HUES6 (cell line): ENCODE data around the gene MPND.

Source experiments
- H3K27ac ChIP-seq: 2 replicates; pipeline ENCODE4 v1.7.0; 2013; ENCODE audit warnings: low read depth, mild to moderate bottlenecking, low read length, inconsistent platforms
- H3K27me3 ChIP-seq: 2 replicates; pipeline ENCODE4 v1.6.1; 2013; ENCODE audit warnings: low read length; ENCODE audit not compliant: control insufficient read depth, insufficient read depth
- H3K36me3 ChIP-seq: 2 replicates; pipeline ENCODE4 v1.6.1; 2013; ENCODE audit warnings: low read length; ENCODE audit not compliant: control insufficient read depth, insufficient read depth
- H3K4me1 ChIP-seq: 2 replicates; pipeline ENCODE4 v1.6.1; 2013; ENCODE audit warnings: low read length; ENCODE audit not compliant: control insufficient read depth, insufficient read depth
- H3K4me3 ChIP-seq: 2 replicates; pipeline ENCODE4 v1.5.1; 2013; ENCODE audit warnings: low read depth, low read length
- H3K9ac ChIP-seq: one replicate; pipeline ENCODE4 v1.6.1; 2013; ENCODE audit warnings: mild to moderate bottlenecking, low read length
- H3K9me3 ChIP-seq: 2 replicates; pipeline ENCODE4 v1.6.1; 2013; ENCODE audit warnings: low read depth, low read length; ENCODE audit not compliant: control insufficient read depth, insufficient read depth

The MPND gene

GRCh38 chr19:4369109-4369887 lies 25.9 kb downstream of the MPND start:
- peaks cover 16% of the 10 kb centered on the region for H3K36me3 ChIP-seq
- H3K9ac ChIP-seq = peak overlapping the region; percentile 39
- H3K27me3 ChIP-seq = no peaks in the 10 kb centered on the region
- peak overlapping the region; percentile 29; the same call in 1 of the 2 replicates for H3K27ac ChIP-seq
- no peak overlapping the region for H3K4me3 ChIP-seq
- peaks cover 28% of the 10 kb centered on the region for H3K4me1 ChIP-seq
- no peaks in the 10 kb centered on the region for H3K9me3 ChIP-seq

- H3K27ac ChIP-seq = no peak overlapping the region; the same call in 1 of the 2 replicates
- peak overlapping the region; percentile 39 for H3K9ac ChIP-seq
- H3K9me3 ChIP-seq = no peaks in the 10 kb centered on the region
- H3K36me3 ChIP-seq = peaks cover 15% of the 10 kb centered on the region
- H3K4me3 ChIP-seq = no peak overlapping the region
- H3K4me1 ChIP-seq = peaks cover 34% of the 10 kb centered on the region
- no peaks in the 10 kb centered on the region for H3K27me3 ChIP-seq
Measured at GRCh38 chr19:4369888-4370260, 26.5 kb downstream of the MPND start.

- Histone ChIP-seq H3K4me1 (peaks cover 41% of the 10 kb centered on the region), H3K9me3 (no peaks in the 10 kb centered on the region), H3K27me3 (no peaks in the 10 kb centered on the region), H3K27ac (no peak overlapping the region), H3K9ac (no peak overlapping the region), H3K4me3 (no peak overlapping the region), H3K36me3 (peaks cover 8% of the 10 kb centered on the region)
Measured at GRCh38 chr19:4370418-4371041, 27.2 kb downstream of the MPND start.

- Histone ChIP-seq H3K36me3 (no peaks in the 10 kb centered on the region; the same call in 1 of the 2 replicates), H3K9me3 (no peaks in the 10 kb centered on the region), H3K9ac (no peak overlapping the region), H3K27me3 (no peaks in the 10 kb centered on the region), H3K27ac (no peak overlapping the region), H3K4me1 (peaks cover 50% of the 10 kb centered on the region), H3K4me3 (no peak overlapping the region)
Measured at GRCh38 chr19:4371247-4372164, 28.1 kb downstream of the MPND start.

DNA sequence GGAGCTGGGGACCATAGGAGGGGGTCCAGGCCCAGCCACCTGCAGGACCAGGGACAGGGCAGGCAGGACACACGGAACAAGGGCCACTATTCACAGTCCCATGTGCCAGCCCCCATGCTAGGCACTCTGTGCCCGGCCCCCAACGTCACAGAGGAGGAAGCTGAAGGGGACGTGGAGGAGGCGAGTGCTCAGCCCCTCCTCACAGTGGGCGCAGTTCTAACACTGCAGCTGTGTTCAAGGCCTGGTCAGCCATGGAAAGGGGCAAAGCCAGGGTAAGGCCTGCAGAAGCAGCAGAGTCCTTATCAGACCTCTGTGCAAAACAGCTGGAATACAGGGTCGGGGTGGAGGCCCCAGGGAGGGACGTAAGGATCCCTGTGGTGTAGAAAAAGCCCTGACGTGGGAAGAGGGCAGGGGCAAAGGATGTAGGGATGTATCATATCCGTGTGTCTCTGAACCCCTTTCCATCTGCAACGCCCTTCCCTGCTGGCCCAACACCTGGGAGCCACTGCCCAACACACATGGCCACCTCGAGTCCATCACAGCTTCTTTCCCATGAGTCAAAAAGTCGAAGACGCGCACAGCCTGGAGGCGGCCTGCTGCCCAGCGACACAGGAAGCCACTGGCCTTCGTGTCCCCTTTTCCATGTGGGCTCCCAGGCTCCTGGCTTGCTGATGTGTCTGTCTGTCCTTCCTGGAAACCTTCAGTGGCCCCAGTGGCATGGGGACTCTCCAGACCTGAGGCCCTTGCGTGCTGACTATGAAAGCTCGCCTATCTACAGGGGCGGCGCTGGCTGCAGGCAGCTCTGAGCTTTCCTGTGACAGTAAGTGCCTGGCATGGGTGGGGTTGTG lies 29.0 kb downstream of the MPND start:
- Histone ChIP-seq H3K9me3 (no peaks in the 10 kb centered on the region), H3K27ac (no peak overlapping the region), H3K9ac (no peak overlapping the region), H3K4me3 (no peak overlapping the region), H3K27me3 (no peaks in the 10 kb centered on the region), H3K36me3 (no peaks in the 10 kb centered on the region), H3K4me1 (peaks cover 59% of the 10 kb centered on the region)

- peaks cover 59% of the 10 kb centered on the region for H3K4me1 ChIP-seq
- H3K9me3 ChIP-seq = no peaks in the 10 kb centered on the region
- H3K4me3 ChIP-seq = no peak overlapping the region
- no peak overlapping the region for H3K9ac ChIP-seq
- no peak overlapping the region for H3K27ac ChIP-seq
- H3K27me3 ChIP-seq = no peaks in the 10 kb centered on the region
- H3K36me3 ChIP-seq = no peaks in the 10 kb centered on the region
Measured at GRCh38 chr19:4373013-4373367, 29.6 kb downstream of the MPND start.

- Histone ChIP-seq H3K4me1 (peaks cover 53% of the 10 kb centered on the region), H3K27ac (peak overlapping the region; percentile 90; the same call in 1 of the 2 replicates), H3K9me3 (no peaks in the 10 kb centered on the region), H3K4me3 (no peak overlapping the region), H3K36me3 (no peaks in the 10 kb centered on the region), H3K9ac (peak overlapping the region; percentile 75), H3K27me3 (no peaks in the 10 kb centered on the region)
Measured at GRCh38 chr19:4373601-4374497, 30.5 kb downstream of the MPND start.

DNA sequence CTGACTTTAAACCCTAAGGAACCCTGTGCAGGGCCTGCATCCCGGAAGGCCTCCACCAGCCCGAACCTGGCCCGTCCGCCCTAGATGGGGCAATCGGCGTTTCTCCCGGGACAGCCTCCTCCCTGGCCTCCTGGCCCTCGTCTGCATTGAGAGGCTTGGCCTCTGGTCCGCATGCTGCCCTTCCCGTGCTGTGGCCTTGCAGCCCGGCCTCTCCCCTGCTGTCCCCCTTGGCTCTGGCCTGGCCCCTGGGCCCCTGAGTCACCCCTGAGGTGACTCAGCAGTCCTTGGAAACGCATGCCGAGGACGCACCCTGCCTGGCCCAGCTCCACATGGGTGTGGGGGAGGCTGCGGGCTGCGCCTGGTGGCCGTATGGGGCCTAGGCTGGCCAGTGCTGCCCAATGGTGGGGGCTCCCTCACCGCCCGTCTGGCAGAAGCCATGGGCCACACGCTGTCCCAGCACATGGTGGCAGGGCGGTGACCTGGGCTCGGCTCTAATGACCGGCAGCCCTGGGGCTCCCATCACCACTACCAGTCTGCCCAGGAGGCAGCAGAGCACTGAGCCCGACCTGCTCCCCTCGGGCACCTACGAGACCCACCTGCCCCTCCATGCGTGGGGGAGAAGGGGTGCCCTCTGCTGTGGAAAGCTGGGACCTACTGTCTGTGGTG lies 31.3 kb downstream of the MPND start:
- Histone ChIP-seq H3K9me3 (no peaks in the 10 kb centered on the region), H3K9ac (peak overlapping the region; percentile 75), H3K27me3 (no peaks in the 10 kb centered on the region), H3K36me3 (no peaks in the 10 kb centered on the region; the same call in 1 of the 2 replicates), H3K4me3 (no peak overlapping the region), H3K27ac (peak overlapping the region; percentile 90), H3K4me1 (peaks cover 48% of the 10 kb centered on the region)

- Histone ChIP-seq H3K9ac (peak overlapping the region; percentile 75), H3K4me1 (peaks cover 49% of the 10 kb centered on the region), H3K36me3 (no peaks in the 10 kb centered on the region; the same call in 1 of the 2 replicates)
Measured at GRCh38 chr19:4375164-4376027, 32.0 kb downstream of the MPND start.

More at GRCh38 chr19:4375164-4376027, 32.0 kb downstream of the MPND start:
- Histone ChIP-seq H3K4me3 (peak overlapping the region; percentile 10; the same call in 1 of the 2 replicates), H3K27ac (peak overlapping the region; percentile 90), H3K9me3 (no peaks in the 10 kb centered on the region), H3K27me3 (no peaks in the 10 kb centered on the region)
